ENCODE data around the gene MGST3. TPM values are rescaled to one million over a fixed set of nuclear protein-coding genes. Genes with fewer than 3 reads are reported as not detected.
"Not testable (repeated sequence)": the region's sequence is repeated elsewhere in the genome, so short reads cannot be mapped to it uniquely, and the experiment has no call there.

Gene MGST3
- total RNA-seq, 8 experiments from 2014 or later: 56.3 to 337 (median 224) TPM

- in situ Hi-C loops (cut with MboI; ENCODE audit: low pct_unique_long_range_greater_than_20kb in 2 of 9, low sequenced_read_pairs in 9 of 9, unreplicated experiment in 9 of 9): no loop called here
- peak; percentile 29 to 95 (median 73) for ATAC-seq (replicated peaks in 6 of 8)
- Histone ChIP-seq H3K4me3 (no peak overlapping the region), H3K27ac (no peak overlapping the region), H3K4me1 (replicated peaks in 1 of 2) (no peaks in the 10 kb centered on the region)
- 9 to 96% (median 84%) methylated on average over 2 to 8 of the region's 8 CpGs for WGBS, 10 experiments
Measured at GRCh38 chr1:165645654-165646366, 14.8 kb downstream of the MGST3 start.

- ATAC-seq (replicated peaks in 6 of 8): no peak
- no peak overlapping the region for H3K27ac ChIP-seq
- H3K4me3 ChIP-seq: no peak overlapping the region
- H3K4me1 ChIP-seq (replicated peaks in 1 of 2): no peaks in the 10 kb centered on the region
- in situ Hi-C loops (cut with MboI; ENCODE audit: low pct_unique_long_range_greater_than_20kb in 2 of 9, low sequenced_read_pairs in 9 of 9, unreplicated experiment in 9 of 9): no loop called here
Measured at GRCh38 chr1:165647517-165647916, 16.5 kb downstream of the MGST3 start.

GRCh38 chr1:165647970-165648369, 16.9 kb downstream of the MGST3 start:
- in situ Hi-C loops (cut with MboI; ENCODE audit: low pct_unique_long_range_greater_than_20kb in 2 of 9, low sequenced_read_pairs in 9 of 9, unreplicated experiment in 9 of 9): no loop called here
- H3K4me3 ChIP-seq: no peak overlapping the region
- no peaks in the 10 kb centered on the region for H3K4me1 ChIP-seq (replicated peaks in 1 of 2)
- ATAC-seq (replicated peaks in 6 of 8): no peak
- 91 to 96% (median 95%) methylated on average over 4 of the region's 4 CpGs; no CpG with 5 or more reads in 7 of the 10 experiments for WGBS, 10 experiments
- H3K27ac ChIP-seq: no peak overlapping the region

- H3K4me1 ChIP-seq (replicated peaks in 1 of 2): no peaks in the 10 kb centered on the region
- in situ Hi-C loops (cut with MboI; ENCODE audit: low pct_unique_long_range_greater_than_20kb in 2 of 9, low sequenced_read_pairs in 9 of 9, unreplicated experiment in 9 of 9): no loop called here
- WGBS, 10 experiments: 40 to 100% (median 78%) methylated on average over 1 to 6 of the region's 7 CpGs
Measured at GRCh38 chr1:165648919-165649572, 18.0 kb downstream of the MGST3 start.

GRCh38 chr1:165650981-165651625, 20.1 kb downstream of the MGST3 start:
- ATAC-seq (replicated peaks in 6 of 8): no peak
- in situ Hi-C loops (cut with MboI; ENCODE audit: low pct_unique_long_range_greater_than_20kb in 2 of 9, low sequenced_read_pairs in 9 of 9, unreplicated experiment in 9 of 9): no loop called here
- 74 to 100% (median 96%) methylated on average over 1 to 8 of the region's 9 CpGs for WGBS, 10 experiments
- Histone ChIP-seq H3K4me3 (no peak overlapping the region), H3K27ac (no peak overlapping the region), H3K4me1 (replicated peaks in 1 of 2) (no peaks in the 10 kb centered on the region)

More at GRCh38 chr1:165648919-165649572, 18.0 kb downstream of the MGST3 start:
- no peak for ATAC-seq (replicated peaks in 6 of 8)
- H3K4me3 ChIP-seq: no peak overlapping the region
- no peak overlapping the region for H3K27ac ChIP-seq

- WGBS, 10 experiments: 84 to 100% (median 96%) methylated on average over 1 to 9 of the region's 9 CpGs; no CpG with 5 or more reads in 1 of the 10 experiments
- peak in 2 of 8 experiments; percentile 48 to 71 for ATAC-seq (replicated peaks in 6 of 8)
- H3K4me1 ChIP-seq (replicated peaks in 1 of 2); H3K27ac ChIP-seq; H3K4me3 ChIP-seq; in situ Hi-C loops (cut with MboI; ENCODE audit: low pct_unique_long_range_greater_than_20kb in 2 of 9, low sequenced_read_pairs in 9 of 9, unreplicated experiment in 9 of 9): not testable (repeated sequence)
Measured at GRCh38 chr1:165658766-165659580, 27.9 kb downstream of the MGST3 start.

GRCh38 chr1:165659581-165659895, 28.5 kb downstream of the MGST3 start:
- H3K27ac ChIP-seq: no peak overlapping the region
- H3K4me3 ChIP-seq: no peak overlapping the region
- in situ Hi-C loops (cut with MboI; ENCODE audit: low pct_unique_long_range_greater_than_20kb in 2 of 9, low sequenced_read_pairs in 9 of 9, unreplicated experiment in 9 of 9): no loop called here
- 70 to 100% (median 85%) methylated on average over 3 of the region's 3 CpGs; no CpG with 5 or more reads in 4 of the 10 experiments for WGBS, 10 experiments
- H3K4me1 ChIP-seq (replicated peaks in 1 of 2): no peaks in the 10 kb centered on the region
- ATAC-seq (replicated peaks in 6 of 8): no peak

- peak in 1 of 8 experiments; percentile 64 for ATAC-seq (replicated peaks in 6 of 8)
- no peak overlapping the region for H3K4me3 ChIP-seq
- 43 to 100% (median 80%) methylated on average over 1 to 2 of the region's 2 CpGs; no CpG with 5 or more reads in 3 of the 10 experiments for WGBS, 10 experiments
- in situ Hi-C loops (cut with MboI; ENCODE audit: low pct_unique_long_range_greater_than_20kb in 2 of 9, low sequenced_read_pairs in 9 of 9, unreplicated experiment in 9 of 9): no loop called here
- no peaks in the 10 kb centered on the region for H3K4me1 ChIP-seq (replicated peaks in 1 of 2)
- H3K27ac ChIP-seq: no peak overlapping the region
Measured at GRCh38 chr1:165661703-165662102, 30.7 kb downstream of the MGST3 start.

GRCh38 chr1:165662186-165662585, 31.2 kb downstream of the MGST3 start:
- ATAC-seq (replicated peaks in 6 of 8): no peak
- in situ Hi-C loops (cut with MboI; ENCODE audit: low pct_unique_long_range_greater_than_20kb in 2 of 9, low sequenced_read_pairs in 9 of 9, unreplicated experiment in 9 of 9): no loop called here
- Histone ChIP-seq H3K4me1 (replicated peaks in 1 of 2) (no peaks in the 10 kb centered on the region), H3K27ac (no peak overlapping the region), H3K4me3 (no peak overlapping the region)
- WGBS, 10 experiments: 69 to 100% (median 87%) methylated on average over 1 to 3 of the region's 3 CpGs; no CpG with 5 or more reads in 2 of the 10 experiments

GRCh38 chr1:165666152-165666825, 35.3 kb downstream of the MGST3 start:
- Histone ChIP-seq H3K27ac (no peak overlapping the region), H3K4me1 (replicated peaks in 1 of 2) (no peaks in the 10 kb centered on the region), H3K4me3 (no peak overlapping the region)
- in situ Hi-C loops (cut with MboI; ENCODE audit: low pct_unique_long_range_greater_than_20kb in 2 of 9, low sequenced_read_pairs in 9 of 9, unreplicated experiment in 9 of 9): no loop called here
- ATAC-seq (replicated peaks in 6 of 8): peak in 3 of 8 experiments; percentile 80 to 85 (median 80)
- WGBS, 10 experiments: 22 to 96% (median 81%) methylated on average over 2 to 5 of the region's 5 CpGs

GRCh38 chr1:165668184-165668583, 37.1 kb downstream of the MGST3 start:
- in situ Hi-C loops (cut with MboI; ENCODE audit: low pct_unique_long_range_greater_than_20kb in 2 of 9, low sequenced_read_pairs in 9 of 9, unreplicated experiment in 9 of 9): no loop called here
- no peak overlapping the region for H3K27ac ChIP-seq
- ATAC-seq (replicated peaks in 6 of 8): no peak
- H3K4me3 ChIP-seq: no peak overlapping the region
- 90 to 100% (median 100%) methylated on average over 1 to 3 of the region's 3 CpGs; no CpG with 5 or more reads in 2 of the 10 experiments for WGBS, 10 experiments
- no peaks in the 10 kb centered on the region for H3K4me1 ChIP-seq (replicated peaks in 1 of 2)

GRCh38 chr1:165671526-165671925, 40.5 kb downstream of the MGST3 start:
- no peak overlapping the region for H3K27ac ChIP-seq
- no peaks in the 10 kb centered on the region for H3K4me1 ChIP-seq (replicated peaks in 1 of 2)
- WGBS, 10 experiments: 67 to 100% (median 93%) methylated on average over 1 to 2 of the region's 2 CpGs; no CpG with 5 or more reads in 1 of the 10 experiments
- ATAC-seq (replicated peaks in 6 of 8): no peak
- in situ Hi-C loops (cut with MboI; ENCODE audit: low pct_unique_long_range_greater_than_20kb in 2 of 9, low sequenced_read_pairs in 9 of 9, unreplicated experiment in 9 of 9): no loop called here
- H3K4me3 ChIP-seq: no peak overlapping the region

All from motor neuron (in vitro differentiated cells).